Mesendoderm (in vitro differentiated cells): Measurements from ENCODE around the gene PLEKHG7.

Experiments
- DNase-seq: peaks from one replicate; pipeline ENCODE4 v3.0.0; 2013
- H2AK5ac ChIP-seq: 2 replicates; pipeline ENCODE4 v1.6.1; 2013; ENCODE audit warnings: low read length, inconsistent platforms
- H2BK120ac ChIP-seq: 2 replicates; pipeline ENCODE4 v1.6.1; 2013; ENCODE audit warnings: low read depth, mild to moderate bottlenecking, low read length, moderate library complexity, mixed read lengths
- H2BK15ac ChIP-seq: replicated peaks from 2 replicates; pipeline ENCODE4 v1.6.1; 2013; ENCODE audit warnings: low read depth, mild to moderate bottlenecking, moderate library complexity
- H2BK5ac ChIP-seq: 2 replicates; pipeline ENCODE4 v1.6.1; 2013; ENCODE audit warnings: low read length, inconsistent platforms
- H3K18ac ChIP-seq: 2 replicates; pipeline ENCODE4 v1.6.1; 2013; ENCODE audit warnings: mild to moderate bottlenecking, low read length, mixed read lengths
- H3K23ac ChIP-seq: one replicate; pipeline ENCODE4 v1.6.1; 2013; ENCODE audit warnings: low read length
- H3K27ac ChIP-seq: 2 replicates; pipeline ENCODE4 v1.5.1; 2013; ENCODE audit warnings: low read depth, mild to moderate bottlenecking, inconsistent platforms, low read length, moderate library complexity
- H3K27me3 ChIP-seq: 2 replicates; pipeline ENCODE4 v1.6.1; 2013; ENCODE audit warnings: low read length, control low read depth, mild to moderate bottlenecking, inconsistent platforms; ENCODE audit not compliant: insufficient read depth, poor library complexity
- H3K36me3 ChIP-seq: 2 replicates; pipeline ENCODE4 v1.6.1; 2013; ENCODE audit warnings: low read length, inconsistent platforms; ENCODE audit not compliant: control insufficient read depth, insufficient read depth
- H3K4ac ChIP-seq: one replicate; pipeline ENCODE4 v1.6.1; 2013; ENCODE audit warnings: low read depth, mild to moderate bottlenecking, low read length, moderate library complexity
- H3K4me1 ChIP-seq: 2 replicates; pipeline ENCODE4 v1.6.1; 2013; ENCODE audit warnings: low read depth, low read length, inconsistent platforms; ENCODE audit not compliant: control insufficient read depth
- H3K4me2 ChIP-seq: 2 replicates; pipeline ENCODE4 v1.6.1; 2013; ENCODE audit warnings: low read length
- H3K4me3 ChIP-seq: 2 replicates; pipeline ENCODE4 v1.5.1; 2013; ENCODE audit warnings: mild to moderate bottlenecking, low read length
- H3K56ac ChIP-seq: one replicate; pipeline ENCODE4 v1.6.1; 2013; ENCODE audit warnings: low read length
- H3K79me1 ChIP-seq: 2 replicates; pipeline ENCODE4 v1.6.1; 2013; ENCODE audit warnings: low read length, inconsistent platforms
- H3K79me2 ChIP-seq: 2 replicates; pipeline ENCODE4 v1.6.1; 2013; ENCODE audit warnings: mild to moderate bottlenecking, low read length; ENCODE audit not compliant: control insufficient read depth, insufficient read depth
- H3K9ac ChIP-seq: 2 replicates; pipeline ENCODE4 v1.6.1; 2013; ENCODE audit warnings: low read length, inconsistent platforms
- H4K5ac ChIP-seq: one replicate; pipeline ENCODE4 v1.6.1; 2013; ENCODE audit warnings: low read length
- H4K8ac ChIP-seq: one replicate; pipeline ENCODE4 v1.6.1; 2013; ENCODE audit warnings: low read depth, mild to moderate bottlenecking, control low read depth, low read length, moderate library complexity
- WGBS: extraction: QIAGEN DNeasy Blood & Tissue Kit; methylation state at CpG from one replicate; pipeline ENCODE4 v1.1.7; 2013; ENCODE audit warnings: low lambda C conversion rate, missing lambda C conversion rate; ENCODE audit not compliant: insufficient coverage; ENCODE audit errors: extremely low coverage; 5-methylcytosine and 5-hydroxymethylcytosine counted together

The PLEKHG7 gene

GRCh38 chr12:92821142-92821541, 118.4 kb downstream of the PLEKHG7 start:
- H3K4me3 ChIP-seq: no peak overlapping the region
- no peak overlapping the region for H3K23ac ChIP-seq
- H2AK5ac ChIP-seq: no peak overlapping the region
- H4K5ac ChIP-seq: no peak overlapping the region
- no peak overlapping the region for H3K4ac ChIP-seq
- H4K8ac ChIP-seq: no peak overlapping the region
- DNase-seq: no peak
- no peak overlapping the region for H3K56ac ChIP-seq
- no peak overlapping the region for H3K18ac ChIP-seq
- no peaks in the 10 kb centered on the region for H3K79me1 ChIP-seq
- no peak overlapping the region for H3K9ac ChIP-seq
- H2BK15ac ChIP-seq: no peak overlapping the region
- no peak overlapping the region for H3K4me2 ChIP-seq
- H3K27me3 ChIP-seq: no peaks in the 10 kb centered on the region
- 100% methylated on average over 1 of the region's 3 CpGs for WGBS
- no peak overlapping the region for H2BK5ac ChIP-seq
- no peaks in the 10 kb centered on the region for H3K79me2 ChIP-seq
- no peaks in the 10 kb centered on the region for H3K36me3 ChIP-seq
- H2BK120ac ChIP-seq: no peak overlapping the region
- no peaks in the 10 kb centered on the region for H3K4me1 ChIP-seq
- no peak overlapping the region for H3K27ac ChIP-seq
